HL-60 (cell line): ENCODE results near the gene SLC15A3.

Source experiments
- DNase-seq, 2 experiments: peaks; one replicate each; pipeline ENCODE4 v3.0.0-alpha.2; 2010 to 2020; ENCODE audit warnings: low read depth in 1 of 2, low spot score in 1 of 2
- H3K27ac ChIP-seq: fragments of 250-450 bp; sonication (Bioruptor Pico); replicated peaks from 2 replicates; pipeline ENCODE4 v1.5.1; 2020; ENCODE audit warnings: mild to moderate bottlenecking, moderate library complexity
- H3K27me3 ChIP-seq: fragments of 250-450 bp; sonication (Bioruptor Pico); 2 replicates; pipeline ENCODE4 v1.5.1; 2021; ENCODE audit warnings: mild to moderate bottlenecking, moderate library complexity; ENCODE audit not compliant: insufficient read depth, poor library complexity, severe bottlenecking
- H3K4me3 ChIP-seq: replicated peaks from 2 replicates; pipeline ENCODE4 v1.5.1; 2011; ENCODE audit warnings: mild to moderate bottlenecking, control low read depth, low read length; ENCODE audit not compliant: insufficient read depth
- CTCF ChIP-seq: IDR thresholded peaks from one replicate; pipeline ENCODE4 v1.5.1; 2011; ENCODE audit warnings: low read length, control low read depth, inconsistent platforms; ENCODE audit not compliant: insufficient read depth
- GABPA ChIP-seq: IDR thresholded peaks from 2 replicates; pipeline ENCODE4 v1.6.1; 2012; ENCODE audit warnings: low read depth
- POLR2AphosphoS5 ChIP-seq: IDR thresholded peaks from 2 replicates; pipeline ENCODE4 v1.6.1; 2012; ENCODE audit warnings: low read depth
- REST ChIP-seq: IDR thresholded peaks from 2 replicates; pipeline ENCODE4 v1.6.1; 2012; ENCODE audit warnings: low read depth; ENCODE audit not compliant: insufficient replicate concordance
- SPI1 ChIP-seq: IDR thresholded peaks from 2 replicates; pipeline ENCODE4 v1.6.1; 2012; ENCODE audit warnings: low read depth, mild to moderate bottlenecking, borderline replicate concordance

SLC15A3 gene

GRCh38 chr11:60984149-60984548, 32.2 kb upstream of the SLC15A3 start:
- H3K27me3 ChIP-seq: no peaks in the 10 kb centered on the region
- no peak overlapping the region for H3K4me3 ChIP-seq
- no peak overlapping the region for H3K27ac ChIP-seq
- TF ChIP-seq CTCF: no peak
- TF ChIP-seq GABPA: no peak
- no peak for TF ChIP-seq SPI1
- no peak for TF ChIP-seq REST
- TF ChIP-seq POLR2AphosphoS5: no peak
- DNase-seq: no peak

- Histone ChIP-seq H3K4me3 (no peak overlapping the region), H3K27me3 (no peaks in the 10 kb centered on the region), H3K27ac (no peak overlapping the region)
- TF ChIP-seq SPI1: no peak
- no peak for TF ChIP-seq REST
- TF ChIP-seq GABPA: no peak
- no peak for TF ChIP-seq CTCF
- TF ChIP-seq POLR2AphosphoS5: no peak
- no peak for DNase-seq
Observed at GRCh38 chr11:60982184-60982583, 30.2 kb upstream of the SLC15A3 start.

GRCh38 chr11:60981515-60981914, 29.5 kb upstream of the SLC15A3 start:
- DNase-seq: no peak
- TF ChIP-seq POLR2AphosphoS5 (no peak), SPI1 (no peak), GABPA (no peak), CTCF (no peak), REST (no peak)
- no peak overlapping the region for H3K4me3 ChIP-seq

More at GRCh38 chr11:60981515-60981914, 29.5 kb upstream of the SLC15A3 start:
- H3K27me3 ChIP-seq: no peaks in the 10 kb centered on the region
- no peak overlapping the region for H3K27ac ChIP-seq
